GM23338 (cell line): ENCODE results near the gene TMEM132D. TPM values are rescaled to one million over a fixed set of nuclear protein-coding genes. Genes with fewer than 3 reads are reported as not detected.

Experiments used
- ATAC-seq: fragments of 200-7000 bp; cut with Tn5 transposase; 3 replicates; pipeline ENCODE4 v1.9.1; 2020
- DNase-seq: peaks from one replicate; pipeline ENCODE4 v3.0.0-alpha.2; 2015; ENCODE audit warnings: low spot score
- H2AFZ ChIP-seq: fragments of 200-600 bp; sonication (generic); 2 replicates; pipeline ENCODE4 v1.8.0; 2016; ENCODE audit warnings: antibody characterized with exemption, mild to moderate bottlenecking, moderate library complexity
- H3F3A ChIP-seq: fragments of 200-600 bp; sonication (generic); replicated peaks from 2 replicates; pipeline ENCODE4 v1.8.0; 2017; ENCODE audit warnings: antibody characterized with exemption, mixed run types, low read depth
- H3K27ac ChIP-seq: fragments of 200-600 bp; sonication (generic); 2 replicates; pipeline ENCODE4 v1.6.1; 2016; ENCODE audit warnings: low read depth
- H3K27me3 ChIP-seq: fragments of 200-600 bp; sonication (generic); 2 replicates; pipeline ENCODE4 v1.8.0; 2016; ENCODE audit warnings: mild to moderate bottlenecking, mixed run types, moderate library complexity; ENCODE audit not compliant: insufficient read depth
- H3K36me3 ChIP-seq: fragments of 200-600 bp; sonication (generic); 2 replicates; pipeline ENCODE4 v1.8.0; 2016; ENCODE audit warnings: mild to moderate bottlenecking; ENCODE audit not compliant: insufficient read depth
- H3K4me1 ChIP-seq: fragments of 200-600 bp; sonication (generic); 2 replicates; pipeline ENCODE4 v1.8.0; 2016; ENCODE audit warnings: mild to moderate bottlenecking, moderate library complexity; ENCODE audit not compliant: insufficient read depth
- H3K4me2 ChIP-seq: fragments of 200-600 bp; sonication (generic); 2 replicates; pipeline ENCODE4 v1.7.1; 2017; ENCODE audit warnings: mixed run types
- H3K4me3 ChIP-seq: fragments of 200-600 bp; sonication (generic); 2 replicates; pipeline ENCODE4 v1.6.1; 2016; ENCODE audit warnings: mixed run types
- H3K79me2 ChIP-seq: fragments of 200-600 bp; sonication (generic); replicated peaks from 2 replicates; pipeline ENCODE4 v1.8.0; 2017; ENCODE audit warnings: mild to moderate bottlenecking; ENCODE audit not compliant: insufficient read depth
- H3K9me2 ChIP-seq: fragments of 200-600 bp; sonication (generic); 2 replicates; pipeline ENCODE4 v1.8.0; 2017; ENCODE audit not compliant: insufficient read depth
- H4K20me1 ChIP-seq: fragments of 200-600 bp; sonication (generic); replicated peaks from 2 replicates; pipeline ENCODE4 v1.8.0; 2017; ENCODE audit warnings: mild to moderate bottlenecking; ENCODE audit not compliant: insufficient read depth
- H3K27ac Mint-ChIP-seq: 2 replicates; pipeline ENCODE4 v1.8.0; 2020; ENCODE audit warnings: inconsistent platforms, mild to moderate bottlenecking, moderate library complexity, mixed read lengths
- H3K27me3 Mint-ChIP-seq: 3 replicates; pipeline ENCODE4 v1.8.0; 2022; ENCODE audit warnings: low read depth, mild to moderate bottlenecking, moderate library complexity, mixed read lengths, inconsistent platforms; ENCODE audit not compliant: insufficient read depth, poor library complexity
- H3K36me3 Mint-ChIP-seq: 3 replicates; pipeline ENCODE4 v1.8.0; 2021; ENCODE audit warnings: low read depth, mild to moderate bottlenecking, inconsistent platforms, moderate library complexity, mixed read lengths
- H3K4me1 Mint-ChIP-seq: 3 replicates; pipeline ENCODE4 v1.8.0; 2020; ENCODE audit warnings: mild to moderate bottlenecking, inconsistent platforms, mixed read lengths
- H3K4me3 Mint-ChIP-seq: 3 replicates; pipeline ENCODE4 v1.8.0; 2021; ENCODE audit warnings: moderate library complexity, mild to moderate bottlenecking, inconsistent platforms, mixed read lengths
- H3K9me3 Mint-ChIP-seq: 3 replicates; pipeline ENCODE4 v1.8.0; 2020; ENCODE audit warnings: moderate library complexity, mild to moderate bottlenecking, inconsistent platforms, mixed read lengths
- CREB1 ChIP-seq: fragments of 250-450 bp; sonication (Bioruptor Pico); IDR thresholded peaks from 2 replicates; pipeline ENCODE4 v1.5.0; 2020; ENCODE audit warnings: low read depth, mild to moderate bottlenecking, moderate library complexity
- CTCF ChIP-seq, 2 experiments: fragments of 200-600 bp in 1 of 2; sonication (generic) in 1 of 2; conservative IDR thresholded peaks; 2 replicates each; pipeline versions ENCODE4 v1.5.1 to v1.6.1; 2016 to 2017; ENCODE audit warnings: antibody characterized with exemption in 2 of 2, low read depth in 2 of 2, mild to moderate bottlenecking in 2 of 2, moderate library complexity in 1 of 2
- EZH2phosphoT487 ChIP-seq: fragments of 200-600 bp; sonication (generic); IDR thresholded peaks from one replicate; pipeline ENCODE4 v1.8.1; 2018; ENCODE audit warnings: antibody characterized with exemption; ENCODE audit not compliant: unreplicated experiment
- JUNB ChIP-seq: IDR thresholded peaks from one replicate; pipeline ENCODE4 v1.6.1; 2016; ENCODE audit warnings: antibody characterized with exemption; ENCODE audit not compliant: unreplicated experiment
- POLR2AphosphoS5 ChIP-seq: IDR thresholded peaks from 2 replicates; pipeline ENCODE4 v1.6.1; 2016; ENCODE audit warnings: antibody characterized with exemption, low read depth
- REST ChIP-seq: IDR thresholded peaks from one replicate; pipeline ENCODE4 v1.6.1; 2018; ENCODE audit warnings: antibody characterized with exemption; ENCODE audit not compliant: unreplicated experiment
- STAT1 ChIP-seq: IDR thresholded peaks from one replicate; pipeline ENCODE4 v1.6.1; 2016; ENCODE audit warnings: antibody characterized with exemption; ENCODE audit not compliant: unreplicated experiment
- ZNF114 ChIP-seq: fragments of 250-450 bp; sonication (Bioruptor Pico); IDR thresholded peaks from 2 replicates; pipeline ENCODE4 v1.5.0; 2020; ENCODE audit warnings: mild to moderate bottlenecking, moderate library complexity
- ZNF331 ChIP-seq: fragments of 250-450 bp; sonication (Bioruptor Pico); IDR thresholded peaks from 2 replicates; pipeline ENCODE4 v1.5.0; 2020; ENCODE audit warnings: low read depth, mild to moderate bottlenecking, moderate library complexity
- polyA plus RNA-seq: library from polyadenylated mRNA; unstranded; fragments of >200 nt; fragmentation: Nextera tagmentation; extraction: Ambion mirVana; gene quantifications from 2 replicates; pipeline ENCODE4 v1.2.1, GENCODE V29; 2016
- total RNA-seq: library from RNA; depleted of rRNA; stranded (reverse); fragments of >200 nt; shearing (Covaris generic); gene quantifications from 2 replicates; pipeline ENCODE4 v1.2.3, GENCODE V29; 2014

Gene TMEM132D
- total and polyA plus RNA-seq, 2 experiments from 2014 or later = 0.44 to 5.3 TPM

DNA sequence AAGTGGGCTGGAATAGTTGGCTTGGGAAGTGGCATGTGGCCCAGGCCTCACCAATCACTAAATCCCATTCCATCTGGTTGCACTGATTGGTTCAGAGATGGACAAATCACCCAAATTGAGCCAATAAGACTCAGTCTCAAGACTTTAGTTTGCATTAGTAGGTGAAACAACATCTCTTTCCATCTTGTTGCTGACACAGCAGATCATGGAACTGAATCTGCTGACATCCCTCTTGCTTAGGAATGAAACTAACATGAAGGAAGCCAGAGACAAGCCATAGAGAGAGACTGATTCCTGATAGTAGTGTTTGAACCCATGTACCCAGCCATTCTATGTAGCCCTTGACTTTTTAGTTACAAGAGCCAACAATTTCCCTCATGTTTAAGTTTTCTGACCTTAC is 743.5 kb downstream of the TMEM132D start:
- no peak overlapping the region for H3K4me2 ChIP-seq
- no peaks in the 10 kb centered on the region for H3K27me3 ChIP-seq
- Mint-ChIP-seq H3K27ac (no peak overlapping the region), H3K4me3 (no peak overlapping the region), H3K36me3 (peaks cover 33% of the 10 kb centered on the region; the same call in 2 of the 3 replicates), H3K4me1 (no peaks in the 10 kb centered on the region), H3K9me3 (no peaks in the 10 kb centered on the region; the same call in 1 of the 3 replicates), H3K27me3 (peaks cover 10% of the 10 kb centered on the region)
- H4K20me1 ChIP-seq = no peaks in the 10 kb centered on the region
- no peak overlapping the region for H3K27ac ChIP-seq
- no peaks in the 10 kb centered on the region for H3K9me2 ChIP-seq
- no peak for TF ChIP-seq CREB1 (CRISPR knock-in tag)
- no peak for TF ChIP-seq ZNF114 (CRISPR knock-in tag)
- TF ChIP-seq REST = no peak
- no peak for TF ChIP-seq JUNB
- no peak for TF ChIP-seq STAT1
- TF ChIP-seq EZH2phosphoT487 = no peak
- TF ChIP-seq ZNF331 (CRISPR knock-in tag) = no peak
- TF ChIP-seq POLR2AphosphoS5 = no peak
- no peaks in the 10 kb centered on the region for H3F3A ChIP-seq
- H3K79me2 ChIP-seq = no peaks in the 10 kb centered on the region
- H3K4me1 ChIP-seq = peaks cover 3% of the 10 kb centered on the region; the same call in 1 of the 2 replicates
- DNase-seq = no peak
- H3K36me3 ChIP-seq = no peaks in the 10 kb centered on the region
- H3K4me3 ChIP-seq = no peak overlapping the region
- H2AFZ ChIP-seq = no peak overlapping the region
- no peak for ATAC-seq

GRCh38 chr12:129152351-129153104 is 751.3 kb downstream of the TMEM132D start:
- DNase-seq (peak; percentile 41), ATAC-seq (no peak)
- Mint-ChIP-seq H3K9me3 (peaks cover 69% of the 10 kb centered on the region), H3K4me3 (no peak overlapping the region), H3K27ac (no peak overlapping the region), H3K36me3 (peaks cover 26% of the 10 kb centered on the region), H3K4me1 (no peaks in the 10 kb centered on the region), H3K27me3 (peaks cover 2% of the 10 kb centered on the region)
- H4K20me1 ChIP-seq = no peaks in the 10 kb centered on the region
- TF ChIP-seq CREB1 (CRISPR knock-in tag) = no peak
- TF ChIP-seq CTCF (conservative IDR thresholded peaks at IDR 0.05; ENCODE audit: low read depth in 2 of 2) = peak; percentile 18 to 42; a peak in 3 of 4 replicates
- no peaks in the 10 kb centered on the region for H3K4me1 ChIP-seq
- H3K27ac ChIP-seq = no peak overlapping the region
- H3K36me3 ChIP-seq = no peaks in the 10 kb centered on the region
- H3K27me3 ChIP-seq = no peaks in the 10 kb centered on the region
- no peaks in the 10 kb centered on the region for H3K79me2 ChIP-seq
- no peaks in the 10 kb centered on the region for H3F3A ChIP-seq
- no peak overlapping the region for H3K4me3 ChIP-seq
- no peak overlapping the region for H3K4me2 ChIP-seq
- no peaks in the 10 kb centered on the region for H3K9me2 ChIP-seq
- no peak overlapping the region for H2AFZ ChIP-seq
